HL-60 (cell line): Measurements from ENCODE around the gene SRSF2.
"Not testable (repeated sequence)": the region's sequence is repeated elsewhere in the genome, so short reads cannot be mapped to it uniquely, and the experiment has no call there.

Experiments
- DNase-seq, 2 experiments: peaks; one replicate each; pipeline ENCODE4 v3.0.0-alpha.2; 2010 to 2020; ENCODE audit warnings: low read depth in 1 of 2, low spot score in 1 of 2
- H3K27ac ChIP-seq: fragments of 250-450 bp; sonication (Bioruptor Pico); replicated peaks from 2 replicates; pipeline ENCODE4 v1.5.1; 2020; ENCODE audit warnings: mild to moderate bottlenecking, moderate library complexity
- H3K27me3 ChIP-seq: fragments of 250-450 bp; sonication (Bioruptor Pico); 2 replicates; pipeline ENCODE4 v1.5.1; 2021; ENCODE audit warnings: mild to moderate bottlenecking, moderate library complexity; ENCODE audit not compliant: insufficient read depth, poor library complexity, severe bottlenecking
- H3K4me3 ChIP-seq: replicated peaks from 2 replicates; pipeline ENCODE4 v1.5.1; 2011; ENCODE audit warnings: mild to moderate bottlenecking, control low read depth, low read length; ENCODE audit not compliant: insufficient read depth
- CTCF ChIP-seq: IDR thresholded peaks from one replicate; pipeline ENCODE4 v1.5.1; 2011; ENCODE audit warnings: low read length, control low read depth, inconsistent platforms; ENCODE audit not compliant: insufficient read depth
- GABPA ChIP-seq: IDR thresholded peaks from 2 replicates; pipeline ENCODE4 v1.6.1; 2012; ENCODE audit warnings: low read depth
- POLR2AphosphoS5 ChIP-seq: IDR thresholded peaks from 2 replicates; pipeline ENCODE4 v1.6.1; 2012; ENCODE audit warnings: low read depth
- REST ChIP-seq: IDR thresholded peaks from 2 replicates; pipeline ENCODE4 v1.6.1; 2012; ENCODE audit warnings: low read depth; ENCODE audit not compliant: insufficient replicate concordance
- SPI1 ChIP-seq: IDR thresholded peaks from 2 replicates; pipeline ENCODE4 v1.6.1; 2012; ENCODE audit warnings: low read depth, mild to moderate bottlenecking, borderline replicate concordance

Gene SRSF2

GRCh38 chr17:76726231-76726775, 10.8 kb downstream of the SRSF2 start, which contains the start of gene JMJD6:
JMJD6 (minus strand) TSS chr17:76726606; CDS start chr17:76726475, 131 bp downstream.
- Histone ChIP-seq H3K4me3 (peak within 1 kb of the TSS; percentile 82), H3K27me3 (no peaks in the 10 kb centered on the region), H3K27ac (peak within 1 kb of the TSS; percentile 100)
- peak; percentile 97 to 99 for DNase-seq
- TF ChIP-seq CTCF: no peak
- TF ChIP-seq GABPA: no peak
- no peak; the same call in 1 of the 2 replicates for TF ChIP-seq POLR2AphosphoS5
- no peak; the same call in 1 of the 2 replicates for TF ChIP-seq SPI1
- no peak for TF ChIP-seq REST

GRCh38 chr17:76725580-76726230, 11.4 kb downstream of the SRSF2 start:
- peak in 1 of 2 experiments; percentile 81 for DNase-seq
- TF ChIP-seq CTCF: no peak
- no peak for TF ChIP-seq REST
- no peak for TF ChIP-seq GABPA
- TF ChIP-seq SPI1: no peak
- no peak for TF ChIP-seq POLR2AphosphoS5
- Histone ChIP-seq H3K27ac (peak overlapping the region; percentile 100), H3K4me3 (peak overlapping the region; percentile 82), H3K27me3 (no peaks in the 10 kb centered on the region)

- no peak for TF ChIP-seq REST
- TF ChIP-seq GABPA: no peak
- no peak for TF ChIP-seq CTCF
- TF ChIP-seq POLR2AphosphoS5: no peak
- no peak for TF ChIP-seq SPI1
- Histone ChIP-seq H3K4me3 (no peak overlapping the region), H3K27ac (no peak overlapping the region), H3K27me3 (no peaks in the 10 kb centered on the region)
- no peak for DNase-seq
Observed at GRCh38 chr17:76723812-76724211, 13.3 kb downstream of the SRSF2 start.

- H3K27me3 ChIP-seq, DNase-seq, H3K4me3 ChIP-seq, H3K27ac ChIP-seq: not testable (repeated sequence)
Observed at GRCh38 chr17:76722977-76723376, 14.2 kb downstream of the SRSF2 start.
